H1 (cell line): ENCODE measurements around the gene TSKU. TPM values are rescaled to one million over a fixed set of nuclear protein-coding genes. Genes with fewer than 3 reads are reported as not detected.

ENCODE experiments used
- CTCF ChIA-PET: fragments of 300-600 bp; sonication (Branson Sonifier 250); formaldehyde crosslinking; loops from one replicate; lab custom pipeline; 2021; ENCODE audit not compliant: partially characterized antibody; lab: Charles Lee
- POLR2A ChIA-PET: fragments of 300-600 bp; sonication (Branson Sonifier 250); formaldehyde crosslinking; loops from one replicate; lab custom pipeline; 2021; ENCODE audit warnings: inconsistent platforms; ENCODE audit not compliant: partially characterized antibody; lab: Charles Lee
- DNase-seq, 2 experiments: peaks; one replicate each; pipeline versions ENCODE4 v3.0.0 to v3.0.0-alpha.2; 2010 to 2022; ENCODE audit warnings: low spot score in 2 of 2, low read depth in 1 of 2, mixed read lengths in 1 of 2
- FAIRE-seq: peaks from 2 replicates; lab custom pipeline; 2011; peaks lifted over from hg19 to GRCh38; lab: Jason Lieb, UNC
- H2AFZ ChIP-seq: 2 replicates; pipeline ENCODE4 v1.8.1; 2012; ENCODE audit warnings: low read length, inconsistent platforms
- H2AK5ac ChIP-seq: 2 replicates; pipeline ENCODE4 v1.6.1; 2013; ENCODE audit warnings: low read depth, low read length
- H2BK120ac ChIP-seq: replicated peaks from 2 replicates; pipeline ENCODE3; 2013; ENCODE audit warnings: low read depth, low read length, inconsistent platforms
- H2BK12ac ChIP-seq: 2 replicates; pipeline ENCODE4 v1.6.1; 2013; ENCODE audit warnings: low read depth, low read length
- H2BK15ac ChIP-seq: 2 replicates; pipeline ENCODE4 v1.6.1; 2013; ENCODE audit warnings: low read length
- H2BK20ac ChIP-seq: 2 replicates; pipeline ENCODE4 v1.6.1; 2013; ENCODE audit warnings: low read length
- H2BK5ac ChIP-seq: 2 replicates; pipeline ENCODE4 v1.6.1; 2013; ENCODE audit warnings: low read depth, low read length
- H3K14ac ChIP-seq: 2 replicates; pipeline ENCODE4 v1.6.1; 2013; ENCODE audit warnings: inconsistent platforms; ENCODE audit not compliant: insufficient read length
- H3K18ac ChIP-seq: 2 replicates; pipeline ENCODE4 v1.6.1; 2013; ENCODE audit warnings: low read length; ENCODE audit errors: extremely low read depth
- H3K23ac ChIP-seq: 2 replicates; pipeline ENCODE4 v1.6.1; 2013; ENCODE audit warnings: inconsistent platforms; ENCODE audit not compliant: insufficient read length
- H3K23me2 ChIP-seq: 2 replicates; pipeline ENCODE4 v1.6.1; 2013; ENCODE audit warnings: low read depth, low read length
- H3K27ac ChIP-seq: 2 replicates; pipeline ENCODE4 v1.6.1; 2011; ENCODE audit warnings: low read depth, low read length, inconsistent platforms
- H3K27me3 ChIP-seq, 4 experiments: replicated peaks in 1 of 4; 1 replicate in 1 of 4; 2 replicates in 3 of 4; pipeline versions ENCODE4 v1.6.1 to v1.8.1; 2011 to 2013; ENCODE audit warnings: low read length in 3 of 4, mild to moderate bottlenecking in 3 of 4, inconsistent platforms in 2 of 4, mixed read lengths in 2 of 4, moderate library complexity in 1 of 4; ENCODE audit not compliant: control insufficient read depth in 3 of 4, insufficient read depth in 3 of 4; ENCODE audit errors: extremely low read depth in 1 of 4
- H3K36me3 ChIP-seq, 4 experiments: 2 replicates each; pipeline versions ENCODE4 v1.6.1 to v1.8.1; 2011 to 2013; ENCODE audit warnings: mild to moderate bottlenecking in 4 of 4, low read length in 3 of 4, moderate library complexity in 2 of 4, control low read depth in 1 of 4, inconsistent platforms in 1 of 4; ENCODE audit not compliant: insufficient read depth in 4 of 4, control insufficient read depth in 2 of 4
- H3K4ac ChIP-seq: replicated peaks from 2 replicates; pipeline ENCODE3; 2013; ENCODE audit warnings: low read length, low read depth, mixed read lengths, inconsistent platforms; ENCODE audit not compliant: insufficient read length
- H3K4me1 ChIP-seq, 4 experiments: replicated peaks in 1 of 4; 1 replicate in 1 of 4; 2 replicates in 3 of 4; pipeline versions ENCODE4 v1.6.1 to v1.8.1; 2011 to 2013; ENCODE audit warnings: low read length in 3 of 4, inconsistent platforms in 2 of 4, mixed read lengths in 1 of 4; ENCODE audit not compliant: insufficient read depth in 4 of 4, control insufficient read depth in 3 of 4
- H3K4me2 ChIP-seq, 2 experiments: 2 replicates each; pipeline versions ENCODE4 v1.6.1 to v1.8.1; 2011 to 2013; ENCODE audit warnings: low read depth in 2 of 2, low read length in 2 of 2, control low read depth in 1 of 2, inconsistent platforms in 1 of 2, mild to moderate bottlenecking in 1 of 2; ENCODE audit not compliant: insufficient read depth in 1 of 2
- H3K4me3 ChIP-seq, 4 experiments: fragments of 200-600, 300-600 bp in 1 of 4; sonication (generic), shearing (Covaris generic), sonication (Bioruptor Twin) in 1 of 4; 2 replicates each; pipeline versions ENCODE4 v1.5.1 to v1.8.1; 2011 to 2016; ENCODE audit warnings: low read length in 4 of 4, low read depth in 3 of 4, control low read depth in 2 of 4, inconsistent platforms in 2 of 4, mild to moderate bottlenecking in 2 of 4, mixed read lengths in 1 of 4, moderate library complexity in 1 of 4; ENCODE audit not compliant: insufficient read depth in 2 of 4; ENCODE audit errors: extremely low read depth in 1 of 4
- H3K56ac ChIP-seq: replicated peaks from 2 replicates; pipeline ENCODE3; 2013; ENCODE audit warnings: low read depth, mild to moderate bottlenecking, mixed read lengths, low read length, inconsistent platforms; ENCODE audit not compliant: insufficient read length
- H3K79me1 ChIP-seq: 2 replicates; pipeline ENCODE4 v1.6.1; 2013; ENCODE audit warnings: low read depth, low read length, control low read depth
- H3K79me2 ChIP-seq, 2 experiments: 2 replicates each; pipeline versions ENCODE4 v1.6.1 to v1.8.1; 2012 to 2013; ENCODE audit warnings: low read length in 2 of 2, mild to moderate bottlenecking in 2 of 2, inconsistent platforms in 1 of 2; ENCODE audit not compliant: insufficient read depth in 2 of 2, control insufficient read depth in 1 of 2
- H3K9ac ChIP-seq, 4 experiments: replicated peaks in 1 of 4; 1 replicate in 1 of 4; 2 replicates in 3 of 4; pipeline versions ENCODE4 v1.6.1 to v1.8.1; 2011 to 2013; ENCODE audit warnings: low read depth in 3 of 4, low read length in 3 of 4, control low read depth in 2 of 4, mild to moderate bottlenecking in 2 of 4, moderate library complexity in 2 of 4, inconsistent platforms in 1 of 4; ENCODE audit errors: extremely low read depth in 1 of 4
- H3K9me3 ChIP-seq, 2 experiments: 2 replicates each; pipeline versions ENCODE4 v1.6.1 to v1.8.1; 2012 to 2013; ENCODE audit warnings: mild to moderate bottlenecking in 2 of 2, moderate library complexity in 2 of 2, control low read depth in 1 of 2, inconsistent platforms in 1 of 2, low read depth in 1 of 2, low read length in 1 of 2, mixed read lengths in 1 of 2; ENCODE audit not compliant: insufficient read depth in 2 of 2
- H4K20me1 ChIP-seq, 2 experiments: replicated peaks in 1 of 2; 2 replicates each; pipeline versions ENCODE3 to v1.8.1; 2011 to 2013; ENCODE audit warnings: inconsistent platforms in 2 of 2, low read length in 2 of 2, mild to moderate bottlenecking in 1 of 2; ENCODE audit not compliant: insufficient read depth in 2 of 2, control insufficient read depth in 1 of 2
- H4K5ac ChIP-seq: 2 replicates; pipeline ENCODE4 v1.6.1; 2013; ENCODE audit warnings: low read length, low read depth, mixed read lengths, inconsistent platforms; ENCODE audit not compliant: insufficient read length
- H4K8ac ChIP-seq: 2 replicates; pipeline ENCODE4 v1.8.0; 2013; ENCODE audit warnings: mild to moderate bottlenecking, moderate library complexity, low read length, inconsistent platforms; ENCODE audit not compliant: insufficient read depth; ENCODE audit errors: extremely low read depth
- H4K91ac ChIP-seq: replicated peaks from 2 replicates; pipeline ENCODE3; 2013; ENCODE audit warnings: low read length, mixed read lengths, inconsistent platforms; ENCODE audit not compliant: insufficient read length
- CHD2 ChIP-seq: IDR thresholded peaks from 2 replicates; pipeline ENCODE4 v1.6.1; 2012; ENCODE audit warnings: low read length, improper control_type of control experiment
- HDAC6 ChIP-seq: IDR thresholded peaks from one replicate; pipeline ENCODE4 v1.7.1; 2012; ENCODE audit warnings: low read depth, mild to moderate bottlenecking, inconsistent platforms, low read length, moderate library complexity
- MAFK ChIP-seq: IDR thresholded peaks from 2 replicates; pipeline ENCODE4 v1.6.1; 2012; ENCODE audit warnings: low read depth, mild to moderate bottlenecking, improper control_type of control experiment, low read length
- RXRA ChIP-seq: IDR thresholded peaks from 2 replicates; pipeline ENCODE4 v1.6.1; 2011; ENCODE audit warnings: low read depth, mild to moderate bottlenecking, low read length, moderate library complexity; ENCODE audit not compliant: insufficient read depth
- SAP30 ChIP-seq: fragments of 300-600 bp; sonication (generic); IDR thresholded peaks from 2 replicates; pipeline ENCODE4 v1.7.1; 2012; ENCODE audit warnings: low read length, moderate library complexity, mild to moderate bottlenecking, inconsistent platforms; ENCODE audit not compliant: insufficient read depth, insufficient replicate concordance
- SIN3A ChIP-seq, 2 experiments: IDR thresholded peaks in 1 of 2; conservative IDR thresholded peaks in 1 of 2; 2 replicates each; pipeline ENCODE4 v1.6.1; 2011 to 2012; ENCODE audit warnings: low read length in 2 of 2, improper control_type of control experiment in 1 of 2, low read depth in 1 of 2, mild to moderate bottlenecking in 1 of 2
- SP4 ChIP-seq: IDR thresholded peaks from 2 replicates; pipeline ENCODE4 v1.6.1; 2012; ENCODE audit warnings: low read length, inconsistent platforms
- TCF12 ChIP-seq: IDR thresholded peaks from 2 replicates; pipeline ENCODE4 v1.6.1; 2011; ENCODE audit warnings: low read depth, mild to moderate bottlenecking, low read length
- YY1 ChIP-seq: IDR thresholded peaks from 2 replicates; pipeline ENCODE4 v1.6.1; 2011; ENCODE audit warnings: low read depth, mild to moderate bottlenecking, low read length
- ZNF274 ChIP-seq: IDR thresholded peaks from 2 replicates; pipeline ENCODE4 v1.7.0; 2012; ENCODE audit warnings: low read length, borderline replicate concordance; ENCODE audit errors: extremely low read depth
- WGBS, 2 experiments: shearing (Covaris generic) in 1 of 2; methylation state at CpG; one replicate each; pipeline versions ENCODE4 v1.1.6 to v1.1.7; 2013 to 2015; ENCODE audit warnings: low lambda C conversion rate in 2 of 2, mixed read lengths in 2 of 2, inconsistent platforms in 1 of 2, low coverage in 1 of 2, missing lambda C conversion rate in 1 of 2; ENCODE audit not compliant: insufficient replicate concordance in 2 of 2, insufficient coverage in 1 of 2, insufficient read length in 1 of 2; ENCODE audit errors: extremely low coverage in 1 of 2, missing lambda C conversion rate in 1 of 2; 5-methylcytosine and 5-hydroxymethylcytosine counted together
- polyA plus RNA-seq, 7 experiments: library from polyadenylated mRNA; depleted of rRNA in 3 of 7; stranded (reverse) in 5 of 7; unstranded in 2 of 7; fragments of >200 nt in 5 of 7; fragments of 200-250 nt in 2 of 7; gene quantifications; 1 replicate in 5 of 7; 2 replicates in 1 of 7; 4 replicates in 1 of 7; pipeline versions ENCODE4 v1.2.1 to v1.2.3, GENCODE V29; 2011 to 2013; ENCODE audit warnings: missing spikeins in 2 of 7, mixed read lengths in 2 of 7
- total RNA-seq: library from RNA; stranded (reverse); fragmentation: NEBNext Ultra II Directional; extraction: Animal tissue kit (Norgen Biotek cat#: 25700); gene quantifications from 2 replicates; pipeline ENCODE4 v1.2.1, GENCODE V29; 2021

The TSKU gene
- total and polyA plus RNA-seq, 2 of the 8 experiments (the other 6 are each of a cell fraction or from before 2014, with no cell fraction given), result 22.8 to 28.4 TPM

DNA sequence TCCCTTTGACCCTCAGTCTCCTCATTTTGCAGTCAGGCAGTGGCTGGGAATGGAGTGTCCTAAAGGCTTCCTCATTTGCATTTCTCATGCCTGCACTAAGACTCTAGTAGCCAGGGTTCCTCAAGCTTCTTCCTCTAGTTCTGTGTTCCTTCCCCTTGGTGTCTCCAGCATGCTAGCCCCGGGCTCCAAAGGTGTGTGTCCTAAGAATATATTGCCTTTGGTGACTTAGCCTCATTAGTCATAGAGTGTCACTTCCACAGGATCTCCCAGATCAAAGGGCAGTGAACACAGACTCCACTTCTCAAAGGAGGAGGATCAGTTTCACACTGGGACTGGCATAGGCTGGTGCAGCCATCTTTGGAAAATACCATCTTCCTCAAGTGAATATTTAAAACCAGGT lies 56.2 kb downstream of the TSKU start:
- ChIA-PET POLR2A (interaction anchor here (1.3 kb wide), 1 partner anchor 33 kb away, joined by 3 read pairs; no protein-coding TSS in a partner anchor), CTCF (interaction anchor here (1.2 to 2.3 kb wide), 8 partner anchors 10 to 116 kb away, joined by 3 to 17 read pairs (median 8); no protein-coding TSS in a partner anchor)
- 0 out of 2 replicates have a peak overlapping the region, but pooled peaks have one; percentile 3 for H2AK5ac ChIP-seq
- no peak overlapping the region for H3K14ac ChIP-seq
- H3K4me3 ChIP-seq, result no peak overlapping the region
- H3K79me2 ChIP-seq, result no peaks in the 10 kb centered on the region
- H3K4ac ChIP-seq, result no peak overlapping the region
- no peak overlapping the region for H4K91ac ChIP-seq
- H4K8ac ChIP-seq, result no peak overlapping the region
- no peak for FAIRE-seq
- peaks cover 0 to 4% (median 0%) of the 10 kb centered on the region in 4 experiments; a peak in 1 of 7 replicates for H3K4me1 ChIP-seq
- 93% methylated on average over 1 of the region's 1 CpG; no CpG with 5 or more reads in 1 of the 2 experiments for WGBS, 2 experiments
- no peaks in the 10 kb centered on the region for H3K36me3 ChIP-seq
- no peak overlapping the region for H3K27ac ChIP-seq
- H2BK12ac ChIP-seq, result no peak overlapping the region
- no peak overlapping the region for H2BK5ac ChIP-seq
- no peak overlapping the region for H4K5ac ChIP-seq
- no peaks in the 10 kb centered on the region for H3K9me3 ChIP-seq
- no peak overlapping the region for H2BK20ac ChIP-seq
- no peak overlapping the region for H3K9ac ChIP-seq
- no peak overlapping the region for H3K23ac ChIP-seq
- TF ChIP-seq MAFK, result no peak
- TF ChIP-seq YY1, result no peak
- TF ChIP-seq SAP30, result no peak
- no peak for TF ChIP-seq RXRA
- TF ChIP-seq SP4, result no peak
- no peak for TF ChIP-seq SIN3A (conservative IDR thresholded peaks at IDR 0.05 in 1 of 2, IDR thresholded peaks at IDR 0.05 in 1 of 2; ENCODE audit: low read depth in 1 of 2, low read length in 2 of 2)
- TF ChIP-seq HDAC6, result no peak
- TF ChIP-seq TCF12, result no peak
- no peak for TF ChIP-seq ZNF274
- no peak for TF ChIP-seq CHD2
- H2AFZ ChIP-seq, result no peak overlapping the region
- H2BK120ac ChIP-seq, result no peak overlapping the region
- no peak for DNase-seq
- no peaks in the 10 kb centered on the region for H3K23me2 ChIP-seq
- H3K27me3 ChIP-seq, result no peaks in the 10 kb centered on the region
- H3K79me1 ChIP-seq, result no peaks in the 10 kb centered on the region
- H4K20me1 ChIP-seq, result no peaks in the 10 kb centered on the region
- no peak overlapping the region for H2BK15ac ChIP-seq
- H3K4me2 ChIP-seq, result no peak overlapping the region
- no peak overlapping the region for H3K18ac ChIP-seq
- no peak overlapping the region for H3K56ac ChIP-seq
